ENCODE data around the gene PREX1.
"Not testable (repeated sequence)": the region's sequence is repeated elsewhere in the genome, so short reads cannot be mapped to it uniquely, and the experiment has no call there.

The PREX1 gene

DNA sequence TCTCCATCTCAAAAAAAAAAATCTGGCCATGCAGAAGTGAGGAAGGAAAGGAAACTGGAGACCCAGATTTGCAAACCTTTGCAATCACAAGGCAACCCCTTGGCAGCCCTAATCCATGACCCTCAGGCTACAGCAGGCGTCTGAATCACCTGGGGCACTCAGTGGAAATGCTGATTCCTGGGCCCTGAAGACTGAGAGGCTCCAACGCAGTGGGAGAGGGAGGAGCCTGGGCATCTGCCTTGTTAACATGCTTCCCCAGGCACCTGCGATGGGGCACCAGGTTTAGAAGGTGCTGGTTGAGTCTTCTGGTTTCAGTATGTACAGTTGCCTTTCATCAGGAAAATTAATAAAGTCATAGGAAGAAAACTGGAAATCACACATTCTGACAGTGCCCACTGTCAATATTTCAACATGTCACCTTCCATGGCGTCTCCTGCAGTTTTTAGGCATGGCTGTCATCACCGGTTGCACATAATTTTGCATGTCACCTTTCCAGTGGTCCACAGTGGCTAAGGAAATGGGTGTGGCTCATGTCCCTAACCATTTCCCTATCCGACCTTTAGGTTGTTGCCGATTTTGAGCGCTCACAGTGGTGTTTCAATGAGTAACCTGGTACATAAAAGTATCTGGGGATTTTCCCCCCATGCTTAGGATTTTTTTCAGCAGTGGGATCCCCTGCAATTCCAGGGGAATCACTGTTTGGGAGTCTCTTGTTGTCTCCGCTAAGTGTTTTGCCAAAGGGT, 56.9 kb downstream of the PREX1 start:
- no peak for DNase-seq

DNA sequence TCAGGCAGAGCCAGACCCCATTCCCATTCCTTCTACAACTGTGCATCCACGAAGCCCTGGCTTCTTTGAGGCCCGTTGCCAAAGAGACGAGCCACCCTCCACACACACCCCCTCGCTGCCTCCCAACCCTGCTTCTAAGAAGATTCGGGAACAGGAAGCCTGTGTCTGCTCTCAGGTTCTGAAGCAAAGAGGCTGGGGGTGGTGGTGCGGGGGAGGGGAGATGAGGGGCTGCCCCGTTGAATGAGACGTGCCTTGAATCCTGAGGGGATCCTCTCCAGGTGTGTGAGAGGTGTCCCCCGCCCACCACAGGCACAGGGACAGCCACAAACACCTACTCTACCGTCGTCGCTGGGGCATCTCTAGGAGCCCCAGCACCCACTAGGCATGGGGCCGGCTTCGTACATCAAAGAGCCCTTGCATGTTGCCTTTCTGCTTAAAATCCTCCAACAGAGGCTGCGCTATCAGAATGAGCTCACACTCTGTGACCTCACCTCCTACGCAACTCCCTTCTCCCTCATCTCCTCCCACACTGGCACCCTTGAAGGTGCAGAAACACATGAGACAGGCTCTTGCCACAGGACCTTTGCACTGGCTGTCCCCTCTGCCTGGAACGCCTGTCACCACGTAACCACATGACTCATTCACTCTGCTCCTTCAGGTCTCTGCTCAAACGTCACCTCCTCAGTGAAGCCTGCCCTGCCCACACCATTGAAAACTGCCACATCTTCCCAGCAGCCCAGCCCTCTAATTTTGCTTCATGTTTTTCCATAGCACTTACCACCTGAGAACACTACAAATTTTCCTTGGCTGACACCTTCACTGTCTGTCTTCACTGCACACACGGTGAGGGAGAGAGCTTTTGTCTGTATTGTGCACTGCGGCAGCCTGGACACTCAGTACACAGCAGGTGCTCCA, 58.5 kb downstream of the PREX1 start:
- no peak for DNase-seq

DNA sequence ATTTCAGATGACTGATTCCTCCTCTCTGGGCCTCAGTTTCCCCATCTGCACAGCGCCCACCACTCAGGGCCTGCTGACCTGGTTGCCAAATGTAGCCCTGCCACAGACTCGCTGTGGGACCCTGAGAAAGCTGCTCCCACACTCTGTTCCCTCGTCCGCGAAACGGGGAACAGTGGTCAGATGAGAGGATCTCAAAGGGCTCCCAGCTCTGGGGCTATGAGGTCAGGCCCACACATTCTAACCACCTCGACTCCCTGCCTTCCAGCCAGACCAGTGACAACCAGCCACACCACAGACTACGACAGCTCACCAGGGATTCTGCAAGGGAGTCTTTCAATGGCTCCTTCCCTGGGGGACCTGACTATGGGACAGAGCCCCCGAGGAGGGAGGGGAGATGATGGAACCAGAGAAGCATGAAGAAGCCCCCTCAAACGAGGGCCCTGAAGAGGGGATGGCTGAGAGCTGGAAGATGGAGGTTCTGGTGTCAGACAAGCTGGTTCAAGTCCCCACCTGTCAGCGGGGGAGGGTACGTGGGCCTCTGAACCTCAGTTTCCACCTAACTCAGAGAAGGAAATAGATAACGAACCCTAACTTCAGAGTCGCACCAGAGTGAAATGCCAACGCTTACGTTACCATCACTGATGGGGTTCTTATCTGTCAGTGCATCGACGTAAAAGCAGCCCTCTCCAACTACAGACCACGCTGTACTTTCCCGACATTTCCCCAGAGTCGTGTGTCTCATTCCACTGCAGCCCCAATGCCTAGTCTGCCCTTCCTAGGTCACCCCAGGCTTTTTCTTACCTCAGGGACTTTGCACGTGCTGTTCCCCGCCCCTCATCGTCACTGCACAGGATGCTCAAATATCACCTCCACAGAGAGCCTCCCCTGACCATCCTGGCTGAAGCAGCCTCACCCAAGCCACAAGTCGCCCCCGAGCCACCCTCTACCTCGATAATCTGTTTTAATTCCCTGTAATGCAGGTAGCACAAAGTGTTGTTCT, 60.5 kb downstream of the PREX1 start:
- no peak for DNase-seq

DNA sequence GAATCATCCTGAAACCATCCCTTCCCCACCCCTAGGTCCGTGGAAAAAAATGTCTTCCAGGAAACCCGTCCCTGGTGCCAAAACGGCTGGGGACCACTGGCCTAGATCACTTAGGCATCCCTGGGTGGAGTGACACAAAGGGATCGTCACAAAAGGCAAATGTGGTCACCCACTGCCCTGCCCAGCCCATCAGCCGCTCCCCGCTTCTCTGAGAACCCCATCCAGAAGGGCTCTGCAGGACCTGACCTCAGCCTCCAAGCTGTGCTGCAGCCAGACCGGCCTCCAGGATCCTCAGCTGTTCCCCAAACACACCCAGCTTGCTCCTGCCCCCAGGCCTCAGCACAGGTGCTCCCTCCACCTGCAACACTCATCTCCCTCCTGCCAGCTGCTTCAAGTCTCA, 61.6 kb downstream of the PREX1 start:
- DNase-seq = no peak

DNA sequence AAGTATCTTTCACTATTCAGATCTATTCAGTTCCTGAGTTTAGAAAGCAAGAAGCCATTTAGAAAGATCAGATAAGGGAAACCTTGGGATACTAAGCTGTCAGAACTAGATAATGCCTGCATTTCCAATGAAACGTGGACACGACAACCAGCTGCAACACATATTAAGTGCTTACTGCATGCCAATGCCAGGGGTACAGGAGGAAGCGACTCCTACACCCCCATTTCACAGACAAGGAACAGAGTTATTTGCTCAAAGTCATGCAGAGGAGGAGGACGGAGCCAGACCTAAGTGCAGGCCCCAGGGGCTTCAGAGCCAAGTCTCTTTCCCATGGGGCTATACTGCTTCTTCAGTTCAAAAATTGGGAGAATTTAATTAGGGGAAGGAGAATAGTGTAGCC, 62.4 kb downstream of the PREX1 start:
- no peak for DNase-seq

DNA sequence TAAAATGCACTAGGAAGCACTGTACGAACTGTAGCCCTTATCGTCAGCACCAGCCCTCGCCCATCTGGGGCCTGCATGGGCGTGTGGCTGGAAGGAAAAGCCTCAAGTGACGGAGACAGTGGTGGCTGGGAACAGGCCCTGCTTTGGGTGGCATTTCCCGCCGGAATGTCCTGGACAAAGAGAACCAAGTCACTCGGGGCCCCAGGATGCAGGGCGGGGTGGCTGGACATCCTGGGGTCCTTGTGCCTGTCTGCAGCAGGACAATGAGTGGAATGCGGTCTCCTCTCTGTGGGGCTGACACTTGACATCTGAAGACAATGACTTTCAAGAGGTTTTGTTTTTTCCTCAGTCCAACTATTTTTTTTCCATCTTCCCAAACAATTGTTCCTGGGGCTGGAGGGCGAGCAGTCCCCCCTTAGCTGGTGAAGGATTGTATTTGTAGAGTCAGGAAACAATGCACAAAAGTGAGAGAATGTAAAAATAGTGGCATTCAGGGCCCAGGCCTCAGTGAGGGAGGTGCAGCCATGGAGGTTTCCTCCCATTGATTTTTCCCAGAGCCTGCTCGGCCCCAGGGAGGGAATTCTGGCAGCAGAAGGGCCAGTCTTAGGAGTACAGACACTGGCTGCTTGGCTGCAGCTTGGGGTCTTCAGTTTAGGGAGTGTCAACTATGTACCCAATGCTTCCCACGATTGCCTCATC, 64.4 kb downstream of the PREX1 start:
- DNase-seq = no peak

DNA sequence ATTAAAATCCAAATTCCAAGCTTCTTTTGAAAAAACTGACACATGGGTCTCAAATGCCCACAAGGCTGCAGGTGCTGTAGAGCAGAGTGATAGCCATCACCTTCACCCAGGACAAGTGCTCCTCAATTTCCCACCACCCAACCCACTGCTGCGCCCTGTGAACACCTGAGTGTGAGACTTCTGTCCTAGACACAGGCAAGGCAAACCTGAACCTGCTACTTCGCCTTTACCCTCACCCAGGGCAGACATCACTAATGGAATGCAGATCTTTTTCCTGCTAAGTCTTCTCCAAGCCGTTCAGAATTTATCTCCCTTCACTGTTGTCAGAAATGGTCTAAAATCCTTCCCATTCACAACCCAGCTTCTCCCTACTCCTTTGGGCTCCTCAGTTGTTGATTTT, 65.9 kb downstream of the PREX1 start:
- DNase-seq = no peak

DNA sequence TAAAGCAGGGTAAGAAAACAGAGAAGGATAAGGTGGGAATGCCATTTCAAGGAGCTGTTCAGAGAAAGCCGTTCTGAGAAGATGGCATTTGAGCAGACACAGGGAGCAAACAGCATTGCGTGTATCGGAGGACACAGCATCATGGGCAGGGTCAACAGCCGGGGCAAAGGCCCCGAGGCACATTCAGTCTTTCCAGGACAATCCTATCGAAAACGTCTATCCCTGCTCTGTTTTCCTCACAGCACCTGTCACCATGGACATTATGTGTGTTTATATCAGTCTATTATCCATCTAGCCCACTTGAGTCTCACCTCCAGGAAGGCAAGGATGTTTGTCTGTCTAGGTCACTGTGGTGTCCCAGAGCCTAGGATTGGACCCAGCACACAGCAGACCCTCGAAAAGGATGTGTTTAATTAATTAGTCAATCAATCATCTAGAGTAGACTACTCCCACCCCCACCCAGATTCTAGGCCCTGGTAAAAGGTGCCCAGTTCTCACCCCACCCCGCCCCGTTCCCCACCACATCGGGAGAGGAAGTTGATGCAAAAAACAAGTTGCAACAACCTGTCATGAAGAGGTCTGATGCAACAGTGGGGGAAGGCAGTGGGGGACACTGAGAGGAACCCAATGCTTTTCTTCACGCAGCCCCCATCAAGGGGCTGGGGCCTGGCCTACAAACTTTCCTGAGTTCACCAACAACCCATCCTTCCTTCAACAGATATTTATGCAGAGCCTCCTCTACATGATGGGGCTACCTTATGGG, 66.6 kb downstream of the PREX1 start:
- DNase-seq = no peak

DNA sequence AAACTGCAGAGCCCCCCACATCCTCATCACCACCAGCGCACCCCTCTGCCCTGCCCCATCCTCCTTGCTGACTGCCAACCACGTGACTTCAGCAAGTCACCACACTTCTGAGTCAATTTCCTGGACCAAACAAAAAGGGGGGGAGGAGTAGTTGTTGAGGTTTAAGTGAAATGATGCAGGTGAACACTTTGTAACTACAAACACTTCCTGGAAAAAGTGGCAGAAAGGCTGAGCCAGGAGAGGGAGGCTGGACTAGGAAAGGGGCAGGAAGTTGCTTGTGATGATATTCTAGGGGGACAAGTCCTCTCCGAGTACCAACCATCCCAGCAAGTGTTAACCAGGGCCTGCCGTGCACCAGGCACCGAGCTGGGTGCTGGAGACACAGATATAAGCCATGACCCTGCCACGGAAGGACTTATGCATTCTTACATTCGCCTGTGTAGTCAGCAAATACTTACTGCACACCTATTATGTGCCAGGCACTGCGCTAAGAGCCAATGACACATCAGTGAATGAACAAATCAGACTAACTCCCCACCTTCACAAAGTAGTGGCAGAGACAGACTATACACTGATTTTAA, 67.3 kb downstream of the PREX1 start:
- DNase-seq = no peak

DNA sequence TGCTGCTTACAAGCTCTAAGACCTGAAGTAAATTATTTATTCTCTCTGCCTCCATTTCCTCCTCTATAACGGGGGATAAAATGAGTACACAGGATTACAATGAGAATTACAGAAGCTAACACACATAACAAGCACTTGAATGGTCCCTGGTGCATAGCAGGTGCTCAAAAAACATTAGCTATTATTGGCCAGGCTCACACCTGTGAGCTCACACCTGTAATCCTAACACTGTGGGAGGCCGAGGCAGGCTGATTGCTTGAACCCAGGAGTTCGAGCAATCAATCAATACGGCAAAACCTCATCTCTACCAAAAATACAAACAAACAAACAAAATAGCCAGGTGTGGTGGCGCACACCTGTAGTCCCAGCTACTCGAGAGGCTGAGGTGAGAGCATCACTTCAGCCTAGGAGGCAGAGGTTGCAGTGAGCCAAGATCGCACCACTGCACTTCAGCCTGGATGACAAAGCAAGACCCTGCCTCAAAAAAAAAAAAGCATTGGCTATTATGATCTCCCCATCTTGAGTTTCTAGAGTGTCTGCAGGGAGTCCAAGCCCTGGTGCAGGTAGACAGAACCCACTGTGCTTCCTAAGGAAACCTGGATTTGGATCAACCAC, 68.1 kb downstream of the PREX1 start:
- DNase-seq = no peak

DNA sequence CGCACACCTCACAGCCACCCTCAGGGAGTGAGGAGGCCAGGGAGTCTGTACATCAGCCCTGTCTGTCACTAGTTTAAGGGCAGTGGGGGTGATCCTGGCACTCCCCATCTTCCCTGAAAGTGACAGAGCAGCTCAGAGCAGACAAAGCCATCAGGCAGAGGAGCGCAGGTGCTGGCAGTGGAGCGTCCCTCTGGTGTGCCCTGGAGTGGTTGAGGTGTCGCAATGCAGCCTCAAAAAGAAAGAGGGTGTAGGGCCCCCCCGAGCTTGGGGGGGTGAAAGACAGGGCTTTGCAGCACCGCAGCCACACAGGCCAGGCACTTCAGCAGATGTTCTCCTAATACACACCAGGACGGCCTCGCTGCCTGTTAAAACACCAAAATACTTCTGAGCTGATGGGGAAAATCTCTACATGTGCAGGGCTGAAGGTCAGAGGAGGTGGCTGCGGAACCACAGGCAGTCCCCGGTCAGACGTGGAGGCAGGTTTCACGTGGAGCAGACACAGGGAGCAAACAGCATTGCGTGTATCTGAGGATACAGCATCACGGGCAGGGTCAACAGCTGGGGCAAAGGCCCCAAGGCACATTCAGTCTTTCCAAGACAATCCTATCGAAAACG, 69.5 kb downstream of the PREX1 start:
- no peak for DNase-seq

DNA sequence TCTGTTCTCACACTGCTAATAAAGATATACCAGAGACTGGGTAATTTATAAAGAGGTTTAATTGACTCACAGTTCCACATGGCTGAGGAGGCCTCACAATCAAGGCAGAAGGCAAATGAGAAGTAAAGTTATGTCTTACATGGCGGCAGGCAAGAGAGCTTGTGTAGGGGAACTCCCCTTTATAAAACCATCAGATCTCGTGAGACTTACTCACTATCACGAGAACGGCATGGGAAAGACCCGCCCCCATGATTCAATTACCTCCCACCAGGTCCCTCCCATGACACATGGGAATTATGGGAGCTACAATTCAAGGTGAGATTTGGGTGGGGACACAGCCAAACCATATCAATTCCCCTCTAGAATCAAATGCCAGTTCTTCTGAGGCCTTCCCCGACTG, 71.0 kb downstream of the PREX1 start:
- DNase-seq = not testable (repeated sequence)

DNA sequence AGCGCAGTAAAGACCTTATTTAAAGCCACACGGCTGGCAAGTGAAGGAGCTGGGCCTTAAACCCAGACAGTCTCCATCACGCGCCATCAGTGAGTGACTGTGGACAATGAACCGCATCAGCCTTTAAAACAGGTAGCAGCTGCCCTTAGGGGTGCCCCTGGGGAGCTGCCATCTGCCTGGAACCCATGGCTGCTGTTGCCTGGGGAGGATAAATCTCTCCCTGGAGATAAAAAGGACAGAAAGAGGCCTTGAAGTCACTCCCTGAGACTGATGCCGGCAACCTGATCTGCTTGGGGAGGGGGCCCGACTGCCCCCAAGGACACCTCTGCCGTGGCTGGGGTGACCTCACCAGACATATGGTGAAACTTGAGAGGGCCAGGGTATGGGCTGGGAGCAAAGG, 73.5 kb downstream of the PREX1 start:
- no peak for DNase-seq

DNA sequence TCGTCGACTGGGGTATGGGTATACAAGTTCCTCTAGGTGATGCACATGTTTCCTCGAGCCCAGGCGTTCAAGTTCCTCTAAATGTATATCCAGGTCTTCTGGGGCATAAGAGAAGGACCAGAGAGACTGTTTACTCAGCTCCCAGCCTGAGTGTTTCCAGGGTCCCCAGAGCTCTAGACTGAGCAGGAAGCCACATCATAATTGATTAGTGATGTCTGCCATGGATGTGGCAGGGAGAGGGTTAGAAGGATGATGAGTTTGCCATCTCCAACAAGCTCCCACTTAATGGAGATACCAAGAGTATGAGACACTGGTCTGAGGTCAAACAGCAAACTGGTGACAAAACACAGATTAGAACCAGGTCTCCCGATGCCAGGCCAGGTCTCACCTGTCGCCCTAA, 74.8 kb downstream of the PREX1 start:
- no peak for DNase-seq

DNA sequence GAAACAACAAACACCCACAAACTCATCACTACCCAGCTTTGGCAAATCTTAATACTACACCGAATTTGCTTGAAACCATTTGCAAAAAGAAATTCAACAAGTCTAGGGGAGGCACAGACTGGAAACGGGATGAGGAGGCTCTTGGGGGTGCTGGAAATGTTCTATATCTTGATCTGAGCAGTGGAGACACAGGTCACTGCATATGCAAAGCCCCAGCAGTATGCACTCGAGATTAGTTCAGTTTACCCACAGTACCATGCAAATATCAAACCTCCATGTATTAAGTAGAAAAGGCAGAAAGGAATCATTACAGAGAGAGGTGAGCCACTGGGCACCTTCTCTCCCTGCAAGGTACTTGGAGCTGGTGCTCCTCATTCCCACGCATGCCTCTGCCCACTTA, 75.9 kb downstream of the PREX1 start:
- no peak for DNase-seq

DNA sequence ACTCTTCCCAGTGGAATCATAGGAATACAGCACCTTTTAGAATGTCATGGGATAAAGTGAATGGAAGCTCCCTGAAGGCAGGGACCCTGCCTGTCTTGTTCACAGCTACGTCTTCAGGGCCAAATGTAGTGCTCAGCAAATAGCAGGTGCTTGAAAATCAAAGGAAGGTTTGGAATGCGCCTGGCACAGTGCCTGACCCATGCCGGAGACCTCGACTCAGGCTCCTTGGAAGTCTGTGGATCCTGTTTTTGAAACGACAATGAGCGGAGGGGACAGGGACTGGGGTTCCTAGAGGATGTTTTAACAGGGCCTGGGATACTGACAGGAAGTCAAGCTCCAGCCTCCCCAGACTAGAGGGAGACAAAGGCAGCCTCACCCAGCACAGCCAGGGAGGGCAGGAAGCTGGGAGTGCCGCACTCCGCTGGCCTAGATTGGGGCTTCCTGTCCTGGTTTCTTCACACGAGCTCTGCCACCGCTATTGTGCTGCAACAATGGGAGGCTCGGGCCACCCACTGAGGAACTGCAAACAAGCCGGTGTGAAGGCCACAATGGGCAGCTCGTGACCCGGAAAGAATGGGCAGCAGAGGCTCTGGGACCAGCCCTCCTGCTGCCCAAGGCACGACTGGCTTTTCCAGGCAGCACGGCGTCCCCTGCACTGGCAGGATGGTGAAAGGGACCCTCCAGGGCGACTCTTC, 76.7 kb downstream of the PREX1 start:
- DNase-seq = no peak

DNA sequence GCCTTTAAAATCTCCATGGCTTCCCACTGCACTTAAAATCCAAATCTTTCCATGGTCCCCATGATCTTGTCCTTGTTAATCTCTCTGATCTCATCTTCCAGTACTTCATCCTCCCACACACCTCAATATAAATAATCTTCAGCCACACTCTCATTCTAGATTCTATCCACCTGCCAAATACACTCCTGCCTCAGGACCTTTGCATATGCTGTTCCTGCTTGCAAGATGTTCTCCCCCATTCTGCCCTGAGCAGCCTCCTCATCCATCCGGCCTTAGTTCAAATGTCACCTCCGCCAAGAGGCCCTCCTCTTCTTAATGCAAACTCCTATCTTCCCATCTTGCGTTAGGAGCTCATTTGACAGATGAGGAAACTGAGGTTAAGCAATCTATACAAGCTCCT, 77.4 kb downstream of the PREX1 start:
- no peak for DNase-seq

DNA sequence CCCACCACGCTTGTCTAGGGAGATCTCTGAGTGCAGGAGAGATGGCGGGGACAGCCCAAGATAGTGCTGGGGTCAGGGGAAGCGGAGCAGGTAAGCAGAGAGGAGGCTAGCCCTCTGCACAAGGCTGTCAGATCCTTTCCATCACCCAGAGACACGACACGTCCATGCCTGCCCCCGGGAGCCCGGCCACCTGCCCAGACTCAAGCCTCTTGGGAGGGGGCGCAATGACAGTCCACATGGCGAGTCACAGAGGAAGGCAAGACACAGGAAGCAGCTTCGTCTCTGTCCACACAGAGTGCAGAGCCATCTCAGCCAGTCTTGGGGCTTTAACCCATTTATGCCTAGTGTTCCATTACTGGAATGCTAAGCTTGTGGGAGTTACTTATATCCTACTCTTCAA, 78.4 kb downstream of the PREX1 start:
- no peak for DNase-seq

DNA sequence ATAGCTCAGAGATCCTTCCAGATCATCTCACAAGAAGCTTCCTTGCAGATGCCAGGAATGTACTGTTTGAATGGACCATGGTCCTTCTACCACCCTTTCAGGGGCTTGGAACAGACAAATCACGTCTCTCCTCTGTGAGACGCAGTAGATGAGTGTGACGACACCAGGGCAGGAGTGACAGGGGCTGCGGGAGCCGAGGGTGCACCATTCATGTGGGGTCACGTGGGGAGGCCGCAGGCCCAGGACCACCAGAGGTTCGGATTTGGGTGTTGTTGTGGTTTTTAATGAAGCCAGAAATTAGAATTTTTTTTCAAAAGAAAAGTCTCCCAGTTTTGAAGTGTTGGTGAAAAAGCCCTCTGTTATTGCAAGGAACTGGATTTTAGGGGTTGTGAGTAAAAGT, 79.2 kb downstream of the PREX1 start:
- no peak for DNase-seq

Measured in femur (tissue), 1 donor.